Mesendoderm (in vitro differentiated cells): Measurements from ENCODE around the gene DYNC1I1.

ENCODE experiments used
- DNase-seq: peaks from one replicate; pipeline ENCODE4 v3.0.0; 2013
- H2AK5ac ChIP-seq: 2 replicates; pipeline ENCODE4 v1.6.1; 2013; ENCODE audit warnings: low read length, inconsistent platforms
- H2BK120ac ChIP-seq: 2 replicates; pipeline ENCODE4 v1.6.1; 2013; ENCODE audit warnings: low read depth, mild to moderate bottlenecking, low read length, moderate library complexity, mixed read lengths
- H2BK15ac ChIP-seq: replicated peaks from 2 replicates; pipeline ENCODE4 v1.6.1; 2013; ENCODE audit warnings: low read depth, mild to moderate bottlenecking, moderate library complexity
- H2BK5ac ChIP-seq: 2 replicates; pipeline ENCODE4 v1.6.1; 2013; ENCODE audit warnings: low read length, inconsistent platforms
- H3K18ac ChIP-seq: 2 replicates; pipeline ENCODE4 v1.6.1; 2013; ENCODE audit warnings: mild to moderate bottlenecking, low read length, mixed read lengths
- H3K23ac ChIP-seq: one replicate; pipeline ENCODE4 v1.6.1; 2013; ENCODE audit warnings: low read length
- H3K27ac ChIP-seq: 2 replicates; pipeline ENCODE4 v1.5.1; 2013; ENCODE audit warnings: low read depth, mild to moderate bottlenecking, inconsistent platforms, low read length, moderate library complexity
- H3K27me3 ChIP-seq: 2 replicates; pipeline ENCODE4 v1.6.1; 2013; ENCODE audit warnings: low read length, control low read depth, mild to moderate bottlenecking, inconsistent platforms; ENCODE audit not compliant: insufficient read depth, poor library complexity
- H3K36me3 ChIP-seq: 2 replicates; pipeline ENCODE4 v1.6.1; 2013; ENCODE audit warnings: low read length, inconsistent platforms; ENCODE audit not compliant: control insufficient read depth, insufficient read depth
- H3K4ac ChIP-seq: one replicate; pipeline ENCODE4 v1.6.1; 2013; ENCODE audit warnings: low read depth, mild to moderate bottlenecking, low read length, moderate library complexity
- H3K4me1 ChIP-seq: 2 replicates; pipeline ENCODE4 v1.6.1; 2013; ENCODE audit warnings: low read depth, low read length, inconsistent platforms; ENCODE audit not compliant: control insufficient read depth
- H3K4me2 ChIP-seq: 2 replicates; pipeline ENCODE4 v1.6.1; 2013; ENCODE audit warnings: low read length
- H3K4me3 ChIP-seq: 2 replicates; pipeline ENCODE4 v1.5.1; 2013; ENCODE audit warnings: mild to moderate bottlenecking, low read length
- H3K56ac ChIP-seq: one replicate; pipeline ENCODE4 v1.6.1; 2013; ENCODE audit warnings: low read length
- H3K79me1 ChIP-seq: 2 replicates; pipeline ENCODE4 v1.6.1; 2013; ENCODE audit warnings: low read length, inconsistent platforms
- H3K79me2 ChIP-seq: 2 replicates; pipeline ENCODE4 v1.6.1; 2013; ENCODE audit warnings: mild to moderate bottlenecking, low read length; ENCODE audit not compliant: control insufficient read depth, insufficient read depth
- H3K9ac ChIP-seq: 2 replicates; pipeline ENCODE4 v1.6.1; 2013; ENCODE audit warnings: low read length, inconsistent platforms
- H4K5ac ChIP-seq: one replicate; pipeline ENCODE4 v1.6.1; 2013; ENCODE audit warnings: low read length
- H4K8ac ChIP-seq: one replicate; pipeline ENCODE4 v1.6.1; 2013; ENCODE audit warnings: low read depth, mild to moderate bottlenecking, control low read depth, low read length, moderate library complexity
- WGBS: extraction: QIAGEN DNeasy Blood & Tissue Kit; methylation state at CpG from one replicate; pipeline ENCODE4 v1.1.7; 2013; ENCODE audit warnings: low lambda C conversion rate, missing lambda C conversion rate; ENCODE audit not compliant: insufficient coverage; ENCODE audit errors: extremely low coverage; 5-methylcytosine and 5-hydroxymethylcytosine counted together

Gene DYNC1I1

DNA sequence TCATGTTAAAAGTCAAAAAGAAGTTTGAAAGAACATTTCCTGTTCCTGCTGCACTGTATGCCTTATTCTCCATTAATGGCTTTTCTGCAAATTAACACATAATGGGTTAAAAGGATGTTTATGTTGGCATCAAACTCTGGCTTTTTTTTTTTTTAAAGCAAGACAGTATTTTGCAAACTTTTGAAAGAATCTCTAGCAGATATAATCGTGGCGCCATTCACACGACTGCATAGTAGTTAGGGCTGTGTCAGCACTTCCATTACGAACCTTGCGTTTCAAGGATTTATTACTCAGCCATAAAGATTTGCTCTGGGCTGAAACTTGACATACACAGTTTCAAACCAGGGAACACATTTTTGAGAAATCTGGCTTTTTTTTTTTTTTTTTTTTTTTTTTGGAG lies 207.8 kb downstream of the DYNC1I1 start:
- H3K27ac ChIP-seq: no peak overlapping the region

DNA sequence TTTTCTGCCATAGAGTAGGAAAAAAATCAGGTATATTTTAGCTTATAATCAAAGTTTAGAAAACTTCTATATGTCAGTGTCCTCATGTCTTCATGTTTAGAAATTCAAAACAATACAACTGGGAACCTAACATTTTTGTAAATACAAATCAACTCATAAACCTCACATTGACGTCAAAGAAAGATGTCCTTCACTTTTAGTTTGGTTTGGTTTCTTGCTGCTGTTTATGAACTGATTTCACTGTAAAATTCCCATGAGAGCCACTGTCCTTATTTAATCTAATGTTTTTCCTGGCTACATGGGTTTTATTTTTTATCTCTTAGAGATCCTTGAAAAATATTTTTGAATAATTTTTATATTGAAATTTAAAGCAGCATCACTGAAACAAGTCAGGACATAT lies 208.4 kb downstream of the DYNC1I1 start:
- Histone ChIP-seq H3K36me3 (no peaks in the 10 kb centered on the region), H3K27ac (no peak overlapping the region), H4K8ac (no peak overlapping the region), H3K4me3 (no peak overlapping the region), H3K4ac (no peak overlapping the region), H3K79me2 (no peaks in the 10 kb centered on the region), H2AK5ac (no peak overlapping the region), H2BK120ac (no peak overlapping the region), H2BK5ac (no peak overlapping the region), H3K79me1 (no peaks in the 10 kb centered on the region), H3K27me3 (no peaks in the 10 kb centered on the region), H4K5ac (no peak overlapping the region), H3K23ac (no peak overlapping the region), H3K9ac (no peak overlapping the region), H3K4me2 (no peak overlapping the region), H3K56ac (no peak overlapping the region), H3K4me1 (no peaks in the 10 kb centered on the region), H3K18ac (no peak overlapping the region), H2BK15ac (no peak overlapping the region)
- no CpG with 5 or more reads among the region's 1 CpG for whole genome bisulfite sequencing
- no peak for DNase-seq

More for the DNA sequence above, 207.8 kb downstream of the DYNC1I1 start:
- no peak overlapping the region for H3K4me2 ChIP-seq
- H3K23ac ChIP-seq: no peak overlapping the region
- no peak overlapping the region for H3K56ac ChIP-seq
- no CpG with 5 or more reads among the region's 5 CpGs for WGBS
- H3K4me1 ChIP-seq: no peaks in the 10 kb centered on the region
- H4K8ac ChIP-seq: no peak overlapping the region
- H3K18ac ChIP-seq: no peak overlapping the region
- no peak overlapping the region for H2BK15ac ChIP-seq
- no peaks in the 10 kb centered on the region for H3K79me2 ChIP-seq
- no peak for DNase-seq
- H4K5ac ChIP-seq: no peak overlapping the region
- H3K36me3 ChIP-seq: no peaks in the 10 kb centered on the region
- H3K79me1 ChIP-seq: no peaks in the 10 kb centered on the region
- H3K9ac ChIP-seq: no peak overlapping the region
- H3K4ac ChIP-seq: no peak overlapping the region
- no peaks in the 10 kb centered on the region for H3K27me3 ChIP-seq
- H3K4me3 ChIP-seq: no peak overlapping the region
- H2AK5ac ChIP-seq: no peak overlapping the region
- no peak overlapping the region for H2BK120ac ChIP-seq
- H2BK5ac ChIP-seq: no peak overlapping the region

DNA sequence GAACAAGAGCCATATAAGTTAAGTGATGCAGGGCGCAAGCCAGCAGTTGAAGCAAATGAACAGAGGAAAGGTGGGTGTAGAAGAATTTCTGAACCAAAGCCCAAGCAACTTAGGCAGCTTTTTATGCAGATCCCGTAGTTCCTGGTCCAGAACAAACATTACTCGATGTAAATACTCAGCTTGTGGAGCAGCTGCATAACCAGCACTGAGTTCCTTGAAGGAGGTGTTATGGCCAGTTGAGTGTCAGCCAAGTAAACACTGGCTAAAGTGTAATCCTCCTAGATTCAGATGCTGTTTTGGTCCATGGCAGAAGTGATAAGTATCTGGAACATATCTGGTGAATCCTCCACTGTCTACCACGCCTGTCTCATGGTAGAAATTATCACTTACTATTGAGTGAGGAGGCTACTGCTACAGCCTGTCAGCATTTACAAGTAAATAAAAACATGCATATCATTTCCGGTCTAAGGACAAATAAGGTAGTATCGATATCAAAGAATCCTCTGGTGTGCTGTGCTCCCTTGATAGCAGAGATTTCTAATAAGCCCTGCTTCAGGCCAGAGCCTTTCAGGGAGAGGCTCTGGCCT lies 213.9 kb downstream of the DYNC1I1 start:
- Histone ChIP-seq H3K4me1 (peaks cover 6% of the 10 kb centered on the region), H3K4ac (no peak overlapping the region), H2AK5ac (no peak overlapping the region), H4K5ac (no peak overlapping the region), H3K4me3 (no peak overlapping the region), H3K56ac (no peak overlapping the region), H3K18ac (no peak overlapping the region), H3K79me1 (no peaks in the 10 kb centered on the region), H2BK15ac (no peak overlapping the region), H3K27me3 (no peaks in the 10 kb centered on the region), H3K4me2 (no peak overlapping the region), H4K8ac (no peak overlapping the region), H3K9ac (no peak overlapping the region), H3K23ac (no peak overlapping the region), H3K79me2 (no peaks in the 10 kb centered on the region), H3K36me3 (no peaks in the 10 kb centered on the region), H2BK120ac (no peak overlapping the region), H3K27ac (no peak overlapping the region), H2BK5ac (no peak overlapping the region)
- no CpG with 5 or more reads among the region's 6 CpGs for WGBS
- no peak for DNase-seq

DNA sequence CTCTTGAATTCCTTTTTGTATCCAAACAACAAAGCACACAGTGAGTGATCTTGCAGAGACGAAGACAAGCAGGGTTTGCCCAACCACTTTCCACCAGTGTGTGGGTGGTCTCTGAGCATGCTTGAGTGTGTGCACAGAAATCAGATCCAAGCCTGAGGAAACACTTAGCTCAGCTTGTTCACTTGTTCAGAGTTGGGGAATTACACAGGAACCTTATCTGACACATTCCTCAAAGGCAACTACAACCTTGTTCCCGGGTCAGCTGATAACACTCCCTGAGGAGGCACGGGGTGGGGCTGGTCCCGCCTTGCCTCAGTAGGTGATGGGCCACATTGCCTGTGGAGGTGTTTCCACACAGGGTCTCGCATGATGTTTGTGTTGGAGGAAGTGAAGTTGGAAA lies 216.9 kb downstream of the DYNC1I1 start:
- Histone ChIP-seq H3K27me3 (no peaks in the 10 kb centered on the region), H3K27ac (no peak overlapping the region), H2AK5ac (no peak overlapping the region), H3K56ac (no peak overlapping the region), H3K23ac (no peak overlapping the region), H3K4me1 (peaks cover 6% of the 10 kb centered on the region), H2BK5ac (no peak overlapping the region), H3K36me3 (no peaks in the 10 kb centered on the region), H4K5ac (no peak overlapping the region), H3K9ac (no peak overlapping the region), H3K79me1 (no peaks in the 10 kb centered on the region), H3K79me2 (no peaks in the 10 kb centered on the region), H3K4me2 (no peak overlapping the region), H3K4me3 (no peak overlapping the region), H3K4ac (no peak overlapping the region), H4K8ac (no peak overlapping the region), H2BK120ac (no peak overlapping the region), H3K18ac (no peak overlapping the region), H2BK15ac (no peak overlapping the region)
- WGBS: no CpG with 5 or more reads among the region's 5 CpGs
- DNase-seq: peak; percentile 45

DNA sequence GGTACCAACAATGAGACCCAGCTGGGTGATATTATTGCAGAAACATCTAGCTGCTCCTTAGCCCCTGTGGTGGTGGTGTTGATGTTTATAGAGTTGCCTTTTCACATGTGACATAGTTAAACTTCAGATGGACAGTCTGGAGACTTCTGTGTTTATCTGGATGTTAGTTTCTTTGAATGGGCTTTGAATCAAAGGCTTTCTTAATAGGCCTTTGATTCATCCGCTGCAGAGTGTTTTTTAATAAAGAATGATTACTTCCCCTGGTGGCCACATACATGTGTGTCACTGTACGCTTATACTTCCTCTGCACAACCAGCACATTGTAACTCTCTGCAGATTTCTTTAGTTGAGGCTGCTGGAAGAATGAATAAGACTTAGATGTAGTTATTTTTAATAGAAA lies 221.0 kb downstream of the DYNC1I1 start:
- Histone ChIP-seq H3K23ac (no peak overlapping the region), H3K4me2 (no peak overlapping the region), H3K56ac (no peak overlapping the region), H3K27ac (no peak overlapping the region), H3K79me2 (no peaks in the 10 kb centered on the region), H3K4me1 (peaks cover 6% of the 10 kb centered on the region), H3K4me3 (no peak overlapping the region), H3K27me3 (no peaks in the 10 kb centered on the region), H2BK120ac (no peak overlapping the region), H3K18ac (no peak overlapping the region), H3K4ac (no peak overlapping the region), H2BK15ac (no peak overlapping the region), H3K9ac (no peak overlapping the region), H4K5ac (no peak overlapping the region), H3K36me3 (no peaks in the 10 kb centered on the region), H3K79me1 (no peaks in the 10 kb centered on the region), H4K8ac (no peak overlapping the region), H2AK5ac (no peak overlapping the region), H2BK5ac (no peak overlapping the region)
- DNase-seq: no peak
- WGBS: no CpG with 5 or more reads among the region's 2 CpGs

DNA sequence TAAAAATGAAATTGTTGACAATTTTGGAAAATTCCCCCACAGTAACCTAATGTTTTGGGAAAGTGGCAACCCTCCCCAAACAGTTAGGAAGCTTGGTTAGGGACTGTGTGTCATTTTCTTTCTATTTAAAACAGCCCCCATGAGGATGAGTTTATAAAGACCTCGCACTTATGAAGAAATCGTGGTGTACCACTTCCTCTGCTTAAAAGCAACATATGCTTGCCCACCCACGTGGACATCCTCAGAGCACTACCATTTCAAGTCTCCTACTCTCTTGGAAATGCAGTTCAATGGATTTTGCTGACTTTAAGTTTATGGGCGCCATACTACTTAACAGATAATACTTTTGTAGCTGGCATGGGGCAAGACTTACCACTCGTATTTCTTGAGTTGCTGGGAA lies 223.8 kb downstream of the DYNC1I1 start:
- H3K27ac ChIP-seq: no peak overlapping the region
- no peak overlapping the region for H2BK5ac ChIP-seq
- no peaks in the 10 kb centered on the region for H3K27me3 ChIP-seq
- H3K9ac ChIP-seq: no peak overlapping the region
- no peak overlapping the region for H3K4me2 ChIP-seq
- no peaks in the 10 kb centered on the region for H3K79me1 ChIP-seq
- no CpG with 5 or more reads among the region's 5 CpGs for WGBS
- no peak overlapping the region for H2BK120ac ChIP-seq
- no peak overlapping the region for H2AK5ac ChIP-seq
- no peak overlapping the region for H3K4ac ChIP-seq
- no peaks in the 10 kb centered on the region for H3K79me2 ChIP-seq
- H4K8ac ChIP-seq: no peak overlapping the region
- no peak for DNase-seq
- H2BK15ac ChIP-seq: no peak overlapping the region
- no peak overlapping the region for H3K56ac ChIP-seq
- no peaks in the 10 kb centered on the region for H3K4me1 ChIP-seq
- H4K5ac ChIP-seq: no peak overlapping the region
- H3K23ac ChIP-seq: no peak overlapping the region
- no peak overlapping the region for H3K18ac ChIP-seq
- no peaks in the 10 kb centered on the region for H3K36me3 ChIP-seq
- H3K4me3 ChIP-seq: no peak overlapping the region
